Thyroid gland (tissue), 4 donors: ENCODE results near the gene INVS. TPM values are rescaled to one million over a fixed set of nuclear protein-coding genes. Genes with fewer than 3 reads are reported as not detected.
A peak's percentile ranks its signal among the peaks of the same experiment; 100 is the strongest.

ENCODE experiments used
- DNase-seq, 2 donors: peaks; one replicate each; pipeline ENCODE4 v3.0.0-alpha.2; 2019
- H3K27ac ChIP-seq, 3 donors: fragments of 200-600 bp; sonication (generic); 1 replicate in 2 of 3; 2 replicates in 1 of 3; pipeline ENCODE4 v1.5.1; 2016 to 2019; ENCODE audit warnings: mild to moderate bottlenecking in 1 of 3, moderate library complexity in 1 of 3
- H3K27me3 ChIP-seq: fragments of 200-600 bp; sonication (generic); one replicate; pipeline ENCODE4 v1.5.1; 2019
- H3K36me3 ChIP-seq, 2 donors: fragments of 200-600 bp; sonication (generic); one replicate each; pipeline ENCODE4 v1.5.1; 2016 to 2019
- H3K4me1 ChIP-seq, 2 donors: fragments of 200-600 bp; sonication (generic); one replicate each; pipeline ENCODE4 v1.5.1; 2017 to 2019
- H3K4me3 ChIP-seq, 3 donors: fragments of 200-600 bp; sonication (generic); replicated peaks in 1 of 3; 1 replicate in 2 of 3; 2 replicates in 1 of 3; pipeline ENCODE4 v1.5.1; 2016; ENCODE audit warnings: mild to moderate bottlenecking in 1 of 3
- H3K9me3 ChIP-seq: fragments of 200-600 bp; sonication (generic); one replicate; pipeline ENCODE4 v1.5.1; 2017
- POLR2A ChIP-seq, 2 donors: fragments of 450-650 bp; IDR thresholded peaks; one replicate each; pipeline ENCODE4 v1.6.1; 2017; ENCODE audit warnings: antibody characterized with exemption in 2 of 2, mild to moderate bottlenecking in 2 of 2, moderate library complexity in 1 of 2
- WGBS, 2 donors: methylation state at CpG; one replicate each; pipeline ENCODE4 v1.1.5; 2017; 5-methylcytosine and 5-hydroxymethylcytosine counted together
- intact Hi-C: fragments of 100-400 bp; cut with DNase I; formaldehyde crosslinking; loops from one replicate; pipeline ENCODE4 v1.15.1; 2023
- total RNA-seq, 4 donors: library from RNA; depleted of rRNA; stranded (reverse); fragments of >200 nt; gene quantifications; one replicate each; pipeline ENCODE4 v1.2.3, GENCODE V29; 2016
- TF ChIP-seq, protein P1 (sequence below), 6 experiments: fragments of 200-600 bp in 3 of 6; fragments of 450-650 bp in 3 of 6; sonication (generic) in 3 of 6; IDR thresholded peaks; one replicate each; pipeline ENCODE4 v1.5.1; 2016 to 2019; ENCODE audit warnings: antibody characterized with exemption in 6 of 6, mild to moderate bottlenecking in 2 of 6, inconsistent platforms in 1 of 6, moderate library complexity in 1 of 6

INVS gene
- total RNA-seq, 4 donors from 2014 or later: 37.0 to 56.6 (median 45.6) TPM

DNA sequence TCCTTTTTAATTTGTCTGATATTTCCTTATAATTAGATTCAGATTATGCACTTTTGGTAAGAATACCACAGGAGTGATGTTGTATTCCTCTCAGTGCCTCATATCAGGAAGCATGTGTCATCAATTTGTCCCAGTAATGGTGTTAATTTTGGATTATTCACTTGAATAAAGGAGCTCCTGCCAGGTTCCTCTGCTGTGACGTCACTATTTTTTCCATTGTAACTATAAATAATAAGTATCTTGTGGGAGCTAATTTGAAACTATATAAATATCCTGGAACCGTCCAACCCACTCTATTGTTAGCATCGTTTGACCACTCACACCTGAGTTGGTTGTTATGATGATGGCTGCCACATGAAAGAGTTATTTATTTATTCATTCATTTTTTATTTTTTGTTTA, 107.9 kb downstream of the INVS start:
- WGBS, 2 donors: 74 to 87% methylated on average over 3 of the region's 3 CpGs
- Histone ChIP-seq H3K9me3 (no peaks in the 10 kb centered on the region), H3K4me3 (no peak overlapping the region), H3K4me1 (no peaks in the 10 kb centered on the region), H3K27me3 (no peaks in the 10 kb centered on the region), H3K36me3 (no peaks in the 10 kb centered on the region), H3K27ac (no peak overlapping the region)
- DNase-seq: no peak
- intact Hi-C loops: no loop called here
- no peak for TF ChIP-seq POLR2A (IDR thresholded peaks at IDR 0.05)
- TF ChIP-seq, protein P1, sequence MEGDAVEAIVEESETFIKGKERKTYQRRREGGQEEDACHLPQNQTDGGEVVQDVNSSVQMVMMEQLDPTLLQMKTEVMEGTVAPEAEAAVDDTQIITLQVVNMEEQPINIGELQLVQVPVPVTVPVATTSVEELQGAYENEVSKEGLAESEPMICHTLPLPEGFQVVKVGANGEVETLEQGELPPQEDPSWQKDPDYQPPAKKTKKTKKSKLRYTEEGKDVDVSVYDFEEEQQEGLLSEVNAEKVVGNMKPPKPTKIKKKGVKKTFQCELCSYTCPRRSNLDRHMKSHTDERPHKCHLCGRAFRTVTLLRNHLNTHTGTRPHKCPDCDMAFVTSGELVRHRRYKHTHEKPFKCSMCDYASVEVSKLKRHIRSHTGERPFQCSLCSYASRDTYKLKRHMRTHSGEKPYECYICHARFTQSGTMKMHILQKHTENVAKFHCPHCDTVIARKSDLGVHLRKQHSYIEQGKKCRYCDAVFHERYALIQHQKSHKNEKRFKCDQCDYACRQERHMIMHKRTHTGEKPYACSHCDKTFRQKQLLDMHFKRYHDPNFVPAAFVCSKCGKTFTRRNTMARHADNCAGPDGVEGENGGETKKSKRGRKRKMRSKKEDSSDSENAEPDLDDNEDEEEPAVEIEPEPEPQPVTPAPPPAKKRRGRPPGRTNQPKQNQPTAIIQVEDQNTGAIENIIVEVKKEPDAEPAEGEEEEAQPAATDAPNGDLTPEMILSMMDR (IDR thresholded peaks at IDR 0.05): no peak

DNA sequence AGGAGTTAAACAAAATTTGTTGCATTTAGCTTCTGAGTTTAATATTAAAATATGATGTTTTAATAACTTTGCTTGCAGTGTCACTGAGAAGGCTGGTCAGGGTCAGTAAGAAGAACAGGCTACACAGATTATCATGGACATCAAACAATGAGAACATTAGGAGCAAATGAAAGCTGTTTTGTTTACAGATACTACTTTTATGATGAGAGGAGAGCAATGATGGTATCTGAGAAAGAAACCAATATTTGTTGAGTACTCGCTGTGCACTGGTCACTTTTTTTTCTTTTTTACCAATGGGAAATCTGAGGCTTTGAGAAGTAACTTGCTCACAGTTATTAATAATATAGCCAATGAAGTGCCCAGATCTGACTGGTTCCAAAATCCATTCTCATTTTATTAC, 109.6 kb downstream of the INVS start:
- WGBS, 2 donors: 95 to 100% methylated on average over 1 of the region's 1 CpG

DNA sequence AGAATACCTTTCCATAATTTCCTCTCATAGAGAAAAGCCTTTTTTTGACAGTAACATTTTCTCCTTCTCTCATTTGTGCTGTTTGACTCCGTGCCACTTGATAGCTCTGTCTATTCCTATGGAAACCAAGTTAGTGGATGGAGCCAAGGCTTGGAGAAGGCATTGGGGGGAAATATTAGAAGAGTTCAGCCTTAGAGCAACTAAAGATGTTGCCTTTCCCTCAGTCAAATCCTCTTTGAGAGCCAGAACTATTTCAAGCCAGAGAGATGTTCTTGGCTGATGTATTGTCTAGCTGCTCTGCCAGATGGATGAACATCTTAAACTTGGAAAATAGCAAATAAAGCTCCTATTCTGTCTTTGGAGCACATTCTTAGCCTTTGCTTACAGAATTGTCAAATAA, 112.4 kb downstream of the INVS start:
- Histone ChIP-seq H3K4me1 (no peaks in the 10 kb centered on the region), H3K36me3 (no peaks in the 10 kb centered on the region), H3K27ac (no peak overlapping the region), H3K4me3 (no peak overlapping the region), H3K27me3 (no peaks in the 10 kb centered on the region), H3K9me3 (no peaks in the 10 kb centered on the region)
- intact Hi-C loops: loop anchor here (10.0 kb wide), 1 partner anchor 187 kb away; no protein-coding TSS in a partner anchor
- DNase-seq: no peak
- WGBS, 2 donors: 94% methylated on average over 1 of the region's 1 CpG
- no peak for TF ChIP-seq POLR2A (IDR thresholded peaks at IDR 0.05)
- TF ChIP-seq, protein P1 (IDR thresholded peaks at IDR 0.05): no peak

More for the DNA sequence above, 109.6 kb downstream of the INVS start:
- Histone ChIP-seq H3K9me3 (no peaks in the 10 kb centered on the region), H3K27me3 (no peaks in the 10 kb centered on the region), H3K27ac (no peak overlapping the region), H3K4me3 (no peak overlapping the region), H3K36me3 (no peaks in the 10 kb centered on the region), H3K4me1 (no peaks in the 10 kb centered on the region)
- intact Hi-C loops: no loop called here
- DNase-seq: no peak
- TF ChIP-seq, protein P1 (IDR thresholded peaks at IDR 0.05): no peak
- no peak for TF ChIP-seq POLR2A (IDR thresholded peaks at IDR 0.05)

DNA sequence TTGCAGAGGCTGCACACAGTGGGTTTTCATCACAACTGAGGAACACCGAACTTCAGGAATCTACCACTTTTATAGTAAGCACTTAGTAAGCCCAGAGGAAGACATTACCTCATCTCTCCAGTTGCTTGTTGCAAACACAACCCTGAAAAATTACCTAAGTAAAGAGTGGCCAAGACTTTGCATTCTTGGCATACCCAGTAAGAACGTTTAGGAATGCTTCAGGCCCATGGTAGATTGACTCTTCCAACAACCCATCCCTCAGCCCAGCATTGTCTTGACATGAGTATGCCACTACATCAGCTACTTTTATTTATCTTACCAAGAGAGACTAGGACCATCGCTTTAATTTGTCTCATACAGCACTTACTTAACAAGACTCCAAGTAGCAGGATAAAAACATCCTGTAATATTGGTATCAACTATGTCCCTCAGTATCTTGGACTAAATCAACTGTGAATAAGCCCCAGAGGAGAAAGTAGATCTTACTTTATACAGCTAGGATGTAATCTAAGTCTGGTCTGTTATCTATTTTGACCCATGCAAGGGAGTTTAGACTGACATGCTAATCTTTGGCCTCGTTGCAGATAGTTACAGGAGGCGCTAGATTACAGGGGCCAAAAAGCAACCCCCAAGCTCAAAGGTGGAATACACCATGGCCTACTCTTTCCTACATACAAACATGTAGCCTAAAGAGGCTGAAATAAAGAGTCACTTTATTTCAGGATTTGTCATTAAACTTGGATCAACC, 114.9 kb downstream of the INVS start:
- intact Hi-C loops: loop anchor here (10.0 kb wide), 1 partner anchor 189 kb away; no protein-coding TSS in a partner anchor
- 79 to 85% methylated on average over 5 of the region's 5 CpGs for WGBS, 2 donors
- Histone ChIP-seq H3K36me3 (no peaks in the 10 kb centered on the region), H3K9me3 (no peaks in the 10 kb centered on the region), H3K4me3 (no peak overlapping the region), H3K4me1 (no peaks in the 10 kb centered on the region), H3K27ac (no peak overlapping the region), H3K27me3 (no peaks in the 10 kb centered on the region)
- DNase-seq: no peak
- no peak for TF ChIP-seq POLR2A (IDR thresholded peaks at IDR 0.05)
- TF ChIP-seq, protein P1 (IDR thresholded peaks at IDR 0.05): no peak

DNA sequence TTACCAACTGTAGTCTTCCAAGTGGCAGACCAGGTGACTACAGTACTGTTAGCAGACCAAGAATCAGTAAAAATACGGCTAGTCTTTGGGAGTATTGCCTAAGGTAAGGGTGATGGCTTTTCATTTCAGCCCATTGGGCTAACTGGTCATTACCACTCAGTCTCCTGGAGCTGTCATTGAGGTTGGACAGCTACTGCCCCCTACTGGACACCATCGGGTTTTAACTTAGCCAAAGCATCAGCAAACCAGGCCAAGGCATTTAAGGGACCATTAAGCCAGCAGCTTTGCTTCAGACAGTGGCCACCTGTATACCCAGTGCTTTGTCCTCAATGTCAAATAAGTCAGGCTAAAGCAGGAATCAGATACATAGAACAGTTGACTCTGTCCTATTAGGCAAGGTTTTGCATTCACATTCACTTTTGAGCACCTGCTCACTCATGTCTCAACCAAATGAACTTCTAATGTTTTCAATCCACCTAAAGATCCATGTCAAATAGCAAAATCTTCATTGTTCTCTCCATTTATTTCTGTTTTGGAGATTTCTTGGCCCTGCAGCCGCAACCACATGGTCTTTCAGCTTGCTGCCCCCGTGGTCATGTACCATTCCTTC, 117.2 kb downstream of the INVS start:
- 72 to 78% methylated on average over 4 of the region's 4 CpGs for WGBS, 2 donors
- Histone ChIP-seq H3K4me3 (no peak overlapping the region), H3K4me1 (no peaks in the 10 kb centered on the region), H3K36me3 (no peaks in the 10 kb centered on the region), H3K27me3 (no peaks in the 10 kb centered on the region), H3K9me3 (no peaks in the 10 kb centered on the region), H3K27ac (no peak overlapping the region)
- TF ChIP-seq POLR2A (IDR thresholded peaks at IDR 0.05): no peak
- TF ChIP-seq, protein P1 (IDR thresholded peaks at IDR 0.05): peak in 5 of 6 experiments; percentile 36 to 54 (median 44)
- DNase-seq: peak; percentile 31 to 47
- intact Hi-C loops: loop anchor here (10.0 kb wide), 1 partner anchor 191 kb away; no protein-coding TSS in a partner anchor
